Neural progenitor cell (in vitro differentiated cells): ENCODE results near the gene CNTNAP2. TPM values are rescaled to one million over a fixed set of nuclear protein-coding genes. Genes with fewer than 3 reads are reported as not detected.
A peak's percentile ranks its signal among the peaks of the same experiment; 100 is the strongest.

Source experiments
- DNase-seq: peaks from one replicate; pipeline ENCODE4 v3.0.0-alpha.2; 2016; ENCODE audit warnings: low spot score
- H2AFZ ChIP-seq: fragments of 200-600 bp; sonication (generic); replicated peaks from 2 replicates; pipeline ENCODE4 v1.6.1; 2016; ENCODE audit warnings: antibody characterized with exemption
- H3F3A ChIP-seq: fragments of 200-600 bp; sonication (generic); 2 replicates; pipeline ENCODE4 v1.6.1; 2016; ENCODE audit warnings: antibody characterized with exemption, low read depth
- H3K27ac ChIP-seq: fragments of 200-600 bp; sonication (generic); 2 replicates; pipeline ENCODE4 v1.5.1; 2016; ENCODE audit warnings: mild to moderate bottlenecking
- H3K27me3 ChIP-seq: fragments of 200-600 bp; sonication (generic); 2 replicates; pipeline ENCODE4 v1.6.1; 2016; ENCODE audit warnings: mild to moderate bottlenecking, moderate library complexity
- H3K36me3 ChIP-seq: fragments of 200-600 bp; sonication (generic); 2 replicates; pipeline ENCODE4 v1.5.1; 2016
- H3K4me1 ChIP-seq: fragments of 200-600 bp; sonication (generic); 2 replicates; pipeline ENCODE4 v1.6.1; 2016; ENCODE audit warnings: mixed run types
- H3K4me2 ChIP-seq: fragments of 200-600 bp; sonication (generic); 2 replicates; pipeline ENCODE4 v1.6.1; 2016
- H3K4me3 ChIP-seq: fragments of 200-600 bp; sonication (generic); 2 replicates; pipeline ENCODE4 v1.5.1; 2016
- H3K79me2 ChIP-seq: fragments of 200-600 bp; sonication (generic); 2 replicates; pipeline ENCODE4 v1.6.1; 2016; ENCODE audit warnings: low read depth
- H3K9ac ChIP-seq: fragments of 200-600 bp; sonication (generic); 2 replicates; pipeline ENCODE4 v1.6.1; 2016
- H3K9me3 ChIP-seq: fragments of 200-600 bp; sonication (generic); 2 replicates; pipeline ENCODE4 v1.5.1; 2016; ENCODE audit warnings: low read depth
- H4K20me1 ChIP-seq: fragments of 200-600 bp; sonication (generic); 2 replicates; pipeline ENCODE4 v1.6.1; 2016; ENCODE audit warnings: low read depth
- H3K27ac Mint-ChIP-seq: 3 replicates; pipeline ENCODE4 v1.8.0; 2021; ENCODE audit warnings: mixed read lengths
- H3K27me3 Mint-ChIP-seq: 2 replicates; pipeline ENCODE4 v1.8.0; 2022; ENCODE audit warnings: low read depth, mild to moderate bottlenecking, inconsistent platforms, moderate library complexity, mixed read lengths; ENCODE audit not compliant: insufficient read depth
- H3K36me3 Mint-ChIP-seq: 3 replicates; pipeline ENCODE4 v1.8.0; 2021; ENCODE audit warnings: mixed read lengths
- H3K4me1 Mint-ChIP-seq: 3 replicates; pipeline ENCODE4 v1.8.0; 2021; ENCODE audit warnings: mixed read lengths
- H3K4me3 Mint-ChIP-seq: 3 replicates; pipeline ENCODE4 v1.8.0; 2021; ENCODE audit warnings: mild to moderate bottlenecking, moderate library complexity, mixed read lengths
- H3K9me3 Mint-ChIP-seq: 3 replicates; pipeline ENCODE4 v1.8.0; 2020; ENCODE audit warnings: mixed read lengths
- EZH2 ChIP-seq: fragments of 200-600 bp; sonication (generic); IDR thresholded peaks from 2 replicates; pipeline ENCODE4 v1.6.1; 2017; ENCODE audit warnings: antibody characterized with exemption, mild to moderate bottlenecking, moderate library complexity
- EZH2phosphoT487 ChIP-seq: fragments of 200-600 bp; sonication (generic); IDR thresholded peaks from 2 replicates; pipeline ENCODE4 v1.6.1; 2017; ENCODE audit warnings: antibody characterized with exemption
- total RNA-seq: library from RNA; depleted of rRNA; stranded (reverse); fragments of >200 nt; gene quantifications from 2 replicates; pipeline ENCODE4 v1.2.3, GENCODE V29; 2015; ENCODE audit warnings: low replicate concordance
- TF ChIP-seq, protein P1 (sequence below): fragments of 200-600 bp; sonication (generic); IDR thresholded peaks from 2 replicates; pipeline ENCODE4 v1.5.1; 2017; ENCODE audit warnings: antibody characterized with exemption, mild to moderate bottlenecking

CNTNAP2 gene
- total RNA-seq, 1 donor from 2014 or later: 126 TPM

DNA sequence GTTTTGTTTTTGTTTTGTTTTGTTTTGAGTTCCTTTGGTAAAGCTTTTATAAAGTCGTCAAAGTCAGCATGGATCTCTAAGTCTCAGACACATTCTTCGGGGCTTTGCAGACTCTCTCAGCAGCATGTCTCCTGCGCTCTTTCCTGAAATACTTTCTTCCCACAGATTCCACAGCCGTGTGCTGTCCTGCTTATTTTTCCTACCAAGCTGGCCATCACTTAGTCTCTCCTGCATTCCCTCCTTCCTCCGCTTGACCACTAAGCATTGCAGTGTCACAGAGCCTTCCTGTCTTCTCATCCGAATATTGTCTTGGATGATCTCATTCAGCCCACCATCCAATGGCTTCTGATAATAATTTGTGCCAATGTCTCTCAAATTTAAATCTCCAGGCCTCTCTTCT is 2039.6 kb downstream of the CNTNAP2 start:
- H3K4me1 ChIP-seq: no peaks in the 10 kb centered on the region
- H3K79me2 ChIP-seq: no peaks in the 10 kb centered on the region
- H3K27ac Mint-ChIP-seq: peak overlapping the region; percentile 55
- TF ChIP-seq EZH2 (no peak), EZH2phosphoT487 (no peak)
- TF ChIP-seq, protein P1, sequence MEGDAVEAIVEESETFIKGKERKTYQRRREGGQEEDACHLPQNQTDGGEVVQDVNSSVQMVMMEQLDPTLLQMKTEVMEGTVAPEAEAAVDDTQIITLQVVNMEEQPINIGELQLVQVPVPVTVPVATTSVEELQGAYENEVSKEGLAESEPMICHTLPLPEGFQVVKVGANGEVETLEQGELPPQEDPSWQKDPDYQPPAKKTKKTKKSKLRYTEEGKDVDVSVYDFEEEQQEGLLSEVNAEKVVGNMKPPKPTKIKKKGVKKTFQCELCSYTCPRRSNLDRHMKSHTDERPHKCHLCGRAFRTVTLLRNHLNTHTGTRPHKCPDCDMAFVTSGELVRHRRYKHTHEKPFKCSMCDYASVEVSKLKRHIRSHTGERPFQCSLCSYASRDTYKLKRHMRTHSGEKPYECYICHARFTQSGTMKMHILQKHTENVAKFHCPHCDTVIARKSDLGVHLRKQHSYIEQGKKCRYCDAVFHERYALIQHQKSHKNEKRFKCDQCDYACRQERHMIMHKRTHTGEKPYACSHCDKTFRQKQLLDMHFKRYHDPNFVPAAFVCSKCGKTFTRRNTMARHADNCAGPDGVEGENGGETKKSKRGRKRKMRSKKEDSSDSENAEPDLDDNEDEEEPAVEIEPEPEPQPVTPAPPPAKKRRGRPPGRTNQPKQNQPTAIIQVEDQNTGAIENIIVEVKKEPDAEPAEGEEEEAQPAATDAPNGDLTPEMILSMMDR: no peak
- no peaks in the 10 kb centered on the region for H3K27me3 ChIP-seq
- peaks cover 6% of the 10 kb centered on the region for H3K27me3 Mint-ChIP-seq
- no peak overlapping the region for H2AFZ ChIP-seq
- DNase-seq: no peak
- H3K27ac ChIP-seq: no peak overlapping the region
- H4K20me1 ChIP-seq: no peaks in the 10 kb centered on the region
- no peaks in the 10 kb centered on the region for H3K36me3 ChIP-seq
- H3K4me3 ChIP-seq: no peak overlapping the region
- no peaks in the 10 kb centered on the region for H3F3A ChIP-seq
- peaks cover 20% of the 10 kb centered on the region for H3K4me1 Mint-ChIP-seq
- H3K4me3 Mint-ChIP-seq: no peak overlapping the region
- H3K36me3 Mint-ChIP-seq: peaks cover 3% of the 10 kb centered on the region
- no peak overlapping the region for H3K4me2 ChIP-seq
- H3K9me3 Mint-ChIP-seq: peaks cover 15% of the 10 kb centered on the region
- peaks cover 4% of the 10 kb centered on the region for H3K9me3 ChIP-seq
- no peak overlapping the region for H3K9ac ChIP-seq

DNA sequence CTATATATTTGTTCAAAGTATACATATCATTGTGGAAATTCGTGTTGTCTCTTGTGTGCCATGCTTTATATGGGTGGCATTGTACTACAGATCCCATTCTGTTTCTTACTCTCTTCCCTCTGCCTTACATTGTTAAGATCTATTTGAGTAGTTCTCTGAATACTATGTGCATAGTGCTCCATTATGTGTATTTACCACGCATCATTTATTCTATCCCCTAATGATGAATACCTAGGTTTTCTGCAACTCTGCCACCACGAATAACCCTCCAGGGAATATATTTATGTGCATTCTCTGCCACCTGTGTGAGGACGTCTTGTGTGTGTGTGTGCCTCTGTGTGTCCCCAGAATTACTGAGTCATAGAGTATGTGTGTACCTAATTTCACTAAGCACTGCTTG is 2042.7 kb downstream of the CNTNAP2 start:
- Mint-ChIP-seq H3K4me3 (no peak overlapping the region), H3K27me3 (peaks cover 6% of the 10 kb centered on the region), H3K9me3 (peaks cover 3% of the 10 kb centered on the region), H3K27ac (no peak overlapping the region), H3K36me3 (no peaks in the 10 kb centered on the region), H3K4me1 (peaks cover 20% of the 10 kb centered on the region)
- no peak for DNase-seq
- Histone ChIP-seq H2AFZ (no peak overlapping the region), H3K4me2 (no peak overlapping the region), H3K36me3 (no peaks in the 10 kb centered on the region), H3K9me3 (no peaks in the 10 kb centered on the region), H3F3A (no peaks in the 10 kb centered on the region), H3K4me3 (no peak overlapping the region), H3K4me1 (no peaks in the 10 kb centered on the region), H3K27me3 (no peaks in the 10 kb centered on the region), H3K9ac (no peak overlapping the region), H3K79me2 (no peaks in the 10 kb centered on the region), H4K20me1 (no peaks in the 10 kb centered on the region), H3K27ac (no peak overlapping the region)
- no peak for TF ChIP-seq EZH2
- TF ChIP-seq EZH2phosphoT487: no peak
- TF ChIP-seq, protein P1: no peak

DNA sequence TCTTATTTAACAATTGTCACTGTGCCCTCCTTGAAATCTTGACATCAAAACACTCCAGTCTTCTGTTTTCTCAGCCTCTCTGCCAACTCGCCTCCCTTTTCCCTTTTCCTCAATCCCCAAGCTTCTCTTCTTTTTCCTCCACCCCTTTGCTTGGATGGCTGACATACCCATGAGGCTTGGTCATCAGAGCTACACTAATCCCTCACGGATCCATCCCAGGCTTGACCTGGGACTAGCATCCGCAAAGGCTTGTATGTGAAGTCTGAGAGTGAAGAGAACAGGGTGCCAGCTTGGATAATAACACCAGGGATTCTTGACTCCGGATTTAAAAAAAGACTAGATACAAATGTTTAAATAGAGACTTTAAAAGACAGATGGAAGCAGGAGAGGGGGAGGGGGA is 2045.2 kb downstream of the CNTNAP2 start:
- DNase-seq: no peak
- H3K27ac Mint-ChIP-seq: no peak overlapping the region
- H3K4me3 Mint-ChIP-seq: no peak overlapping the region
- Histone ChIP-seq H3K9me3 (no peaks in the 10 kb centered on the region), H3K27ac (no peak overlapping the region), H3K79me2 (no peaks in the 10 kb centered on the region), H3K4me3 (no peak overlapping the region), H3K9ac (no peak overlapping the region), H3K27me3 (no peaks in the 10 kb centered on the region), H3K4me1 (no peaks in the 10 kb centered on the region), H2AFZ (no peak overlapping the region), H3K36me3 (no peaks in the 10 kb centered on the region), H4K20me1 (no peaks in the 10 kb centered on the region), H3K4me2 (no peak overlapping the region), H3F3A (no peaks in the 10 kb centered on the region)
- TF ChIP-seq EZH2phosphoT487 (no peak), EZH2 (no peak)
- TF ChIP-seq, protein P1: no peak
- H3K36me3 Mint-ChIP-seq: no peaks in the 10 kb centered on the region
- peaks cover 6% of the 10 kb centered on the region for H3K4me1 Mint-ChIP-seq
- peaks cover 6% of the 10 kb centered on the region for H3K9me3 Mint-ChIP-seq
- peaks cover 4% of the 10 kb centered on the region for H3K27me3 Mint-ChIP-seq
